ENCODE measurements around the gene LRRC42. TPM values are rescaled to one million over a fixed set of nuclear protein-coding genes. Genes with fewer than 3 reads are reported as not detected.

LRRC42 gene
- total and polyA plus RNA-seq, 9 of the 15 experiments (the other 6 are each of a cell fraction or from before 2014, with no cell fraction given) = 17.3 to 51.9 (median 35.5) TPM

DNA sequence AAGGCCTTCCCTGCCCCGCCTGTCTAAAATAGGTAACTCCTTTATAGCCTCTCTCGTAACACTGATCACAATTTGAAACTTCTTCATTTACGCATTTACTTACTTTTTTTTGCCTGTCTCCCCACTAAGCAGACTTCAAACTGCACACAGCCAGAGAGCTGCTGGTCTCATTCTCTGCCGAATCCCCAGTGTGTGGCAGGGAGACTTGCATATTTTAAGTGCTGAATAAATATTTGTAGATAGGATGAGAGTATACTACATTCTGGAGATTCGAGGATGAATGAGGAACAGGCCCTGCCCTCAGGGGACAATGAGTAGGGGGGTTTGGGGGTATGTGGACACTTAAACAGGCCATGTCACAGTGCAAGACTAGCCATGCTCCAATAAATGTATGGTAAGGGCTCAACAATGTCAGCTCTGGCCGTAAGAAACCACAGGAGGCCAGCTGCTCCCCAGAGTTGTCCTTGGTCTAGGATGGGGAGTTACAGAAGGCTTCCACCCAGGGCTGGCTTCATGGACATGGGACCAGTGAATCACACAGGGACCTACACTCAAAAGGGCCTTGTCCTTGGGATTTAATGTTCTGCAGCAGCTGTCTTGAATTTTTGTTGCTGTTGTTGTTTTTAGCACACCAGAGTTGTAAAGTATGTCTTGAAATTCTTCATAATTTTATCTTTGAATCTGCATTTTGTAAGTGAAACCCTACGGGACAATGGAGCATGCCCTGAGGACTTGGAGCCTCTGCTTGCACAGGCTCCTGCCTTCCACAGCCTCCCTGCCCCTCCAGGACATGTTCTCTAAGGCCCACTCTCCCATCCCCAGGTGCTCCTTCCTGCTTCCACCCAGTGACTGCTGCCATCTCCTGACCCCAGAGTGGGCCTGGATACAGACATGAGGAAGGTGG is 43.7 kb upstream of the LRRC42 start:
- POLR2A ChIA-PET = interaction anchor here (0.8 kb wide), 1 partner anchor 12 kb away, joined by 3 read pairs; the partner anchor contains the start of gene YIPF1
- TF ChIP-seq RNF2 (IDR thresholded peaks at IDR 0.05) (no peak), SP1 (CRISPR knock-in tag; IDR thresholded peaks at IDR 0.05) (no peak), KDM2B (CRISPR knock-in tag; IDR thresholded peaks at IDR 0.05) (no peak), TARDBP (IDR thresholded peaks at IDR 0.05) (no peak), MCM2 (IDR thresholded peaks at IDR 0.05; ENCODE audit: low read depth) (no peak), ZNF507 (tag; conservative IDR thresholded peaks at IDR 0.05) (no peak), HMG20B (CRISPR knock-in tag; IDR thresholded peaks at IDR 0.05) (no peak)
- TF ChIP-seq, protein P1, sequence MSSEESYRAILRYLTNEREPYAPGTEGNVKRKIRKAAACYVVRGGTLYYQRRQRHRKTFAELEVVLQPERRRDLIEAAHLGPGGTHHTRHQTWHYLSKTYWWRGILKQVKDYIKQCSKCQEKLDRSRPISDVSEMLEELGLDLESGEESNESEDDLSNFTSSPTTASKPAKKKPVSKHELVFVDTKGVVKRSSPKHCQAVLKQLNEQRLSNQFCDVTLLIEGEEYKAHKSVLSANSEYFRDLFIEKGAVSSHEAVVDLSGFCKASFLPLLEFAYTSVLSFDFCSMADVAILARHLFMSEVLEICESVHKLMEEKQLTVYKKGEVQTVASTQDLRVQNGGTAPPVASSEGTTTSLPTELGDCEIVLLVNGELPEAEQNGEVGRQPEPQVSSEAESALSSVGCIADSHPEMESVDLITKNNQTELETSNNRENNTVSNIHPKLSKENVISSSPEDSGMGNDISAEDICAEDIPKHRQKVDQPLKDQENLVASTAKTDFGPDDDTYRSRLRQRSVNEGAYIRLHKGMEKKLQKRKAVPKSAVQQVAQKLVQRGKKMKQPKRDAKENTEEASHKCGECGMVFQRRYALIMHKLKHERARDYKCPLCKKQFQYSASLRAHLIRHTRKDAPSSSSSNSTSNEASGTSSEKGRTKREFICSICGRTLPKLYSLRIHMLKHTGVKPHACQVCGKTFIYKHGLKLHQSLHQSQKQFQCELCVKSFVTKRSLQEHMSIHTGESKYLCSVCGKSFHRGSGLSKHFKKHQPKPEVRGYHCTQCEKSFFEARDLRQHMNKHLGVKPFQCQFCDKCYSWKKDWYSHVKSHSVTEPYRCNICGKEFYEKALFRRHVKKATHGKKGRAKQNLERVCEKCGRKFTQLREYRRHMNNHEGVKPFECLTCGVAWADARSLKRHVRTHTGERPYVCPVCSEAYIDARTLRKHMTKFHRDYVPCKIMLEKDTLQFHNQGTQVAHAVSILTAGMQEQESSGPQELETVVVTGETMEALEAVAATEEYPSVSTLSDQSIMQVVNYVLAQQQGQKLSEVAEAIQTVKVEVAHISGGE (CRISPR knock-in tag; IDR thresholded peaks at IDR 0.05) = no peak
- TF ChIP-seq, protein P2, sequence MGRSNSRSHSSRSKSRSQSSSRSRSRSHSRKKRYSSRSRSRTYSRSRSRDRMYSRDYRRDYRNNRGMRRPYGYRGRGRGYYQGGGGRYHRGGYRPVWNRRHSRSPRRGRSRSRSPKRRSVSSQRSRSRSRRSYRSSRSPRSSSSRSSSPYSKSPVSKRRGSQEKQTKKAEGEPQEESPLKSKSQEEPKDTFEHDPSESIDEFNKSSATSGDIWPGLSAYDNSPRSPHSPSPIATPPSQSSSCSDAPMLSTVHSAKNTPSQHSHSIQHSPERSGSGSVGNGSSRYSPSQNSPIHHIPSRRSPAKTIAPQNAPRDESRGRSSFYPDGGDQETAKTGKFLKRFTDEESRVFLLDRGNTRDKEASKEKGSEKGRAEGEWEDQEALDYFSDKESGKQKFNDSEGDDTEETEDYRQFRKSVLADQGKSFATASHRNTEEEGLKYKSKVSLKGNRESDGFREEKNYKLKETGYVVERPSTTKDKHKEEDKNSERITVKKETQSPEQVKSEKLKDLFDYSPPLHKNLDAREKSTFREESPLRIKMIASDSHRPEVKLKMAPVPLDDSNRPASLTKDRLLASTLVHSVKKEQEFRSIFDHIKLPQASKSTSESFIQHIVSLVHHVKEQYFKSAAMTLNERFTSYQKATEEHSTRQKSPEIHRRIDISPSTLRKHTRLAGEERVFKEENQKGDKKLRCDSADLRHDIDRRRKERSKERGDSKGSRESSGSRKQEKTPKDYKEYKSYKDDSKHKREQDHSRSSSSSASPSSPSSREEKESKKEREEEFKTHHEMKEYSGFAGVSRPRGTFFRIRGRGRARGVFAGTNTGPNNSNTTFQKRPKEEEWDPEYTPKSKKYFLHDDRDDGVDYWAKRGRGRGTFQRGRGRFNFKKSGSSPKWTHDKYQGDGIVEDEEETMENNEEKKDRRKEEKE (IDR thresholded peaks at IDR 0.05; ENCODE audit: borderline replicate concordance in 1 of 2, control insufficient read depth in 1 of 2, low read depth in 2 of 2, low read length in 1 of 2) = no peak
- Histone ChIP-seq H4K20me1 (replicated peaks; ENCODE audit: control insufficient read depth, insufficient read depth, low read length) (no peaks in the 10 kb centered on the region), H3K9me3 (replicated peaks; ENCODE audit: control insufficient read depth, insufficient read depth, low read depth, low read length) (no peaks in the 10 kb centered on the region), H3K4me1 (replicated peaks in 1 of 2; ENCODE audit: control insufficient read depth in 2 of 2, insufficient read depth in 2 of 2, low read length in 2 of 2) (no peaks in the 10 kb centered on the region; a peak in 2 of 5 replicates), H3K27ac (ENCODE audit: extremely low read depth, low read depth, low read length) (no peak overlapping the region), H3K9me1 (ENCODE audit: control insufficient read depth, insufficient read depth, low read length) (no peaks in the 10 kb centered on the region), H3K79me2 (ENCODE audit: control insufficient read depth, insufficient read depth, low read length) (no peaks in the 10 kb centered on the region), H3K4me2 (ENCODE audit: insufficient read depth, low read length) (no peak overlapping the region), H3K4me3 (no peak overlapping the region), H3K36me3 (ENCODE audit: control insufficient read depth, insufficient read depth, low read length) (no peaks in the 10 kb centered on the region), H3K9ac (ENCODE audit: insufficient read depth in 1 of 2, low read depth in 2 of 2, low read length in 2 of 2) (peak overlapping the region in 1 of 2 experiments; percentile 67; a peak in 2 of 4 replicates), H2AFZ (ENCODE audit: low read depth, low read length) (no peak overlapping the region), H3K27me3 (ENCODE audit: control insufficient read depth in 2 of 2, insufficient read depth in 2 of 2, low read length in 2 of 2) (no peaks in the 10 kb centered on the region)
- WGBS (ENCODE audit: insufficient coverage, low coverage, missing lambda C conversion rate) = 57% methylated on average over 7 of the region's 7 CpGs
- FAIRE-seq (no peak), ATAC-seq (no peak), DNase-seq (ENCODE audit: extremely low read depth in 1 of 4, low spot score in 3 of 4) (no peak)
- intact Hi-C loops (cut with micrococcal nuclease) = no loop called here
- CTCF ChIA-PET (ENCODE audit: low intra/inter-chr PET ratio) = no interaction called here
- in situ Hi-C loops (cut with MboI) = no loop called here
- BruUV-seq (replicated peaks) = no TSS peak

All from K562 (cell line).